Measurements from ENCODE around the gene LYPLA2. TPM values are rescaled to one million over a fixed set of nuclear protein-coding genes. Genes with fewer than 3 reads are reported as not detected.

LYPLA2 gene
- total RNA-seq, 1 experiment from 2014 or later, result 78.0 TPM

DNA sequence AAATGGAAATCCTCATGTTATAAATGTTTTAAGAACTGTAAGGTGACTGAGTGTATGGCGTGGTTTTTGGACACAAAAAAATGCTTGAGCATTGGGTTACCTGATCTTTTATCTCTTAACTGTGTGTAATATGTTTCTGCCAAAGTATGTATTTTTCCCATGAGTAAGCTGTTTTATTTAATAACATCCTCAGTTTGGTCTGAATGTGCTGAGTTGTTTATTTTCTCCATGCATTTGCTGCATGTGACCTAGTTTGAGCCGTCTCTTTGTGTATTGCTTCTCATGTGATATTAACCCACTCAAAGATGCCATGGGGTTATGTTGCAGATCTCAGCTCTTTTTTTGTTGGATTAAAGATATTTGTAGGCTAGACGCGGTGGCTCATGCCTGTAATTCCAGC is 6.1 kb upstream of the LYPLA2 start:
- no peak overlapping the region for H3K4me3 ChIP-seq (replicated peaks in 1 of 2; ENCODE audit: low read depth in 1 of 2, low read length in 2 of 2)
- BruUV-seq (replicated peaks), result no TSS peak
- CTCF ChIA-PET, result no interaction called here
- no peaks in the 10 kb centered on the region for H3K9me3 ChIP-seq (ENCODE audit: control insufficient read depth in 1 of 2, insufficient read depth in 1 of 2, low read depth in 1 of 2, low read length in 2 of 2)
- H3K79me2 ChIP-seq (ENCODE audit: insufficient read depth, low read length), result peaks cover 57% of the 10 kb centered on the region
- no peaks in the 10 kb centered on the region for H3K27me3 ChIP-seq (ENCODE audit: insufficient read depth, low read length)
- peaks cover 17 to 26% of the 10 kb centered on the region in 2 experiments for H3K4me1 ChIP-seq (ENCODE audit: control insufficient read depth in 1 of 2, insufficient read depth in 2 of 2, low read length in 2 of 2)
- H3K4me2 ChIP-seq (ENCODE audit: low read length), result no peak overlapping the region
- TF ChIP-seq EZH2phosphoT487 (IDR thresholded peaks at IDR 0.05; ENCODE audit: borderline replicate concordance), result no peak
- TF ChIP-seq TCF7L2 (IDR thresholded peaks at IDR 0.05; ENCODE audit: borderline replicate concordance, extremely low read depth, insufficient read depth, insufficient read length), result no peak
- TF ChIP-seq CEBPB (IDR thresholded peaks at IDR 0.05; ENCODE audit: low read depth), result no peak
- TF ChIP-seq FOSL1 (IDR thresholded peaks at IDR 0.05; ENCODE audit: low read depth), result no peak
- TF ChIP-seq EGR1 (IDR thresholded peaks at IDR 0.05; ENCODE audit: low read depth), result no peak
- no peak for TF ChIP-seq SRF (IDR thresholded peaks at IDR 0.05; ENCODE audit: low read depth)
- no peak for TF ChIP-seq YY1 (IDR thresholded peaks at IDR 0.05; ENCODE audit: extremely low read depth, insufficient replicate concordance, low read depth, low read length)
- H3K9ac ChIP-seq (ENCODE audit: low read length), result no peak overlapping the region
- H3K36me3 ChIP-seq (ENCODE audit: control insufficient read depth in 1 of 2, insufficient read depth in 2 of 2, low read length in 2 of 2), result peaks cover 31 to 47% of the 10 kb centered on the region in 2 experiments; a peak in 3 of 4 replicates
- no peak for ATAC-seq
- no peak overlapping the region for H2AFZ ChIP-seq (ENCODE audit: low read depth, low read length, poor library complexity, severe bottlenecking)
- POLR2A ChIA-PET, result no interaction called here
- no peak for DNase-seq (ENCODE audit: low read depth, low spot score)
- 0 out of 2 replicates have a peak, but pooled peaks cover 4% of the 10 kb centered on the region for H4K20me1 ChIP-seq (ENCODE audit: insufficient read depth)
- no peak overlapping the region for H3K27ac ChIP-seq (ENCODE audit: low read depth, low read length)
- intact Hi-C loops (cut with micrococcal nuclease), result no loop called here
- H3K9me2 ChIP-seq (ENCODE audit: insufficient read depth), result no peaks in the 10 kb centered on the region
- RAD21 ChIA-PET (ENCODE audit: low non-redundant PET in 1 of 2, low total read pairs in 2 of 2, uncharacterized antibody in 2 of 2, unreplicated experiment in 2 of 2), result no interaction called here

DNA sequence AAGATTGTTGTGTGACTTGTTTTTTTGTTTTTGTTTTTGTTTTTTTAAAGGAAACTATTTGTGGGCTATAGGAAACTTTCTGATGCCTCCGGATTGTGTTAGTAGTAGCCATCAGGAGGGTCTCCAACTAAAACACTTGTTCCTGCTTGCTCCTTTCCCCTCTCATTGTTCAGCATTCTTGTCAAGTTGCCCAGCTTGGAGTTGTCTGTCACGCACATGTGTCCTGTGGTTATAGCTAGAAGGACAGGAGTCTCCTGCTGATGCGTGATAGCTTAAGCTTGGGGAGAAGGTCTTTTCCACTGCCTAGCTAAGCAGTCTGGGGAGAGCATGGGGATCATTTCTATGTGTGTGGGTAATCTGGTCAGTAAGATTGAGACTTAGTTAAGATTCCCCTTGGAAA is 3.2 kb upstream of the LYPLA2 start:
- TSS peak; percentile 38 for BruUV-seq (replicated peaks)
- Histone ChIP-seq H3K4me2 (ENCODE audit: low read length) (no peak overlapping the region), H3K4me1 (ENCODE audit: control insufficient read depth in 1 of 2, insufficient read depth in 2 of 2, low read length in 2 of 2) (peaks cover 22 to 38% of the 10 kb centered on the region in 2 experiments), H3K79me2 (ENCODE audit: insufficient read depth, low read length) (peaks cover 46% of the 10 kb centered on the region), H3K9ac (ENCODE audit: low read length) (no peak overlapping the region), H3K9me3 (ENCODE audit: control insufficient read depth in 1 of 2, insufficient read depth in 1 of 2, low read depth in 1 of 2, low read length in 2 of 2) (no peaks in the 10 kb centered on the region), H2AFZ (ENCODE audit: low read depth, low read length, poor library complexity, severe bottlenecking) (no peak overlapping the region), H3K36me3 (ENCODE audit: control insufficient read depth in 1 of 2, insufficient read depth in 2 of 2, low read length in 2 of 2) (peaks cover 25 to 33% of the 10 kb centered on the region in 2 experiments; a peak in 3 of 4 replicates), H4K20me1 (ENCODE audit: insufficient read depth) (no peaks in the 10 kb centered on the region), H3K4me3 (replicated peaks in 1 of 2; ENCODE audit: low read depth in 1 of 2, low read length in 2 of 2) (no peak overlapping the region), H3K9me2 (ENCODE audit: insufficient read depth) (no peaks in the 10 kb centered on the region), H3K27ac (ENCODE audit: low read depth, low read length) (no peak overlapping the region), H3K27me3 (ENCODE audit: insufficient read depth, low read length) (no peaks in the 10 kb centered on the region)
- POLR2A ChIA-PET, result interaction anchor here (3.8 kb wide), 1 partner anchor 9 kb away, joined by 30 read pairs; the partner anchor contains the start of gene PITHD1
- RAD21 ChIA-PET (ENCODE audit: low non-redundant PET in 1 of 2, low total read pairs in 2 of 2, uncharacterized antibody in 2 of 2, unreplicated experiment in 2 of 2), result interaction anchor here in 1 of 2 experiments (0.6 kb wide), 1 partner anchor 17 kb away, joined by 4 read pairs; no protein-coding TSS in a partner anchor
- CTCF ChIA-PET, result no interaction called here
- no peak for ATAC-seq
- DNase-seq (ENCODE audit: low read depth, low spot score), result no peak
- intact Hi-C loops (cut with micrococcal nuclease), result no loop called here
- TF ChIP-seq EZH2phosphoT487 (IDR thresholded peaks at IDR 0.05; ENCODE audit: borderline replicate concordance) (no peak), ATF3 (IDR thresholded peaks at IDR 0.05) (no peak), CBX3 (IDR thresholded peaks at IDR 0.05; ENCODE audit: low read depth) (no peak), FOSL1 (IDR thresholded peaks at IDR 0.05; ENCODE audit: low read depth) (no peak), ELF1 (IDR thresholded peaks at IDR 0.05; ENCODE audit: borderline replicate concordance, low read depth) (no peak), ZFX (IDR thresholded peaks at IDR 0.05) (no peak), RAD21 (IDR thresholded peaks at IDR 0.05; ENCODE audit: low read depth) (no peak), POLR2A (IDR thresholded peaks at IDR 0.05; ENCODE audit: borderline replicate concordance, extremely low read depth, insufficient read depth, insufficient read length) (no peak), ZBTB33 (IDR thresholded peaks at IDR 0.05; ENCODE audit: extremely low read depth, insufficient replicate concordance, low read length) (no peak), CEBPB (IDR thresholded peaks at IDR 0.05; ENCODE audit: low read depth) (no peak), ZNF274 (IDR thresholded peaks at IDR 0.05; ENCODE audit: low read depth, low read length) (no peak)
- TF ChIP-seq, protein P1, sequence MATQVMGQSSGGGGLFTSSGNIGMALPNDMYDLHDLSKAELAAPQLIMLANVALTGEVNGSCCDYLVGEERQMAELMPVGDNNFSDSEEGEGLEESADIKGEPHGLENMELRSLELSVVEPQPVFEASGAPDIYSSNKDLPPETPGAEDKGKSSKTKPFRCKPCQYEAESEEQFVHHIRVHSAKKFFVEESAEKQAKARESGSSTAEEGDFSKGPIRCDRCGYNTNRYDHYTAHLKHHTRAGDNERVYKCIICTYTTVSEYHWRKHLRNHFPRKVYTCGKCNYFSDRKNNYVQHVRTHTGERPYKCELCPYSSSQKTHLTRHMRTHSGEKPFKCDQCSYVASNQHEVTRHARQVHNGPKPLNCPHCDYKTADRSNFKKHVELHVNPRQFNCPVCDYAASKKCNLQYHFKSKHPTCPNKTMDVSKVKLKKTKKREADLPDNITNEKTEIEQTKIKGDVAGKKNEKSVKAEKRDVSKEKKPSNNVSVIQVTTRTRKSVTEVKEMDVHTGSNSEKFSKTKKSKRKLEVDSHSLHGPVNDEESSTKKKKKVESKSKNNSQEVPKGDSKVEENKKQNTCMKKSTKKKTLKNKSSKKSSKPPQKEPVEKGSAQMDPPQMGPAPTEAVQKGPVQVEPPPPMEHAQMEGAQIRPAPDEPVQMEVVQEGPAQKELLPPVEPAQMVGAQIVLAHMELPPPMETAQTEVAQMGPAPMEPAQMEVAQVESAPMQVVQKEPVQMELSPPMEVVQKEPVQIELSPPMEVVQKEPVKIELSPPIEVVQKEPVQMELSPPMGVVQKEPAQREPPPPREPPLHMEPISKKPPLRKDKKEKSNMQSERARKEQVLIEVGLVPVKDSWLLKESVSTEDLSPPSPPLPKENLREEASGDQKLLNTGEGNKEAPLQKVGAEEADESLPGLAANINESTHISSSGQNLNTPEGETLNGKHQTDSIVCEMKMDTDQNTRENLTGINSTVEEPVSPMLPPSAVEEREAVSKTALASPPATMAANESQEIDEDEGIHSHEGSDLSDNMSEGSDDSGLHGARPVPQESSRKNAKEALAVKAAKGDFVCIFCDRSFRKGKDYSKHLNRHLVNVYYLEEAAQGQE (IDR thresholded peaks at IDR 0.05; ENCODE audit: low read depth), result no peak
